Activated naive CD8-positive, alpha-beta T cell treated with anti-CD3 and anti-CD28 coated beads, Interleukin-2, amount 50 U/mL, for 24 hours (primary cell): Measurements from ENCODE around the gene CALHM2.
"Not testable (repeated sequence)": the region's sequence is repeated elsewhere in the genome, so short reads cannot be mapped to it uniquely, and the experiment has no call there.

Source experiments
- ATAC-seq: fragments of 150-1000 bp; cut with Tn5 transposase; one replicate; pipeline ENCODE4 v1.10.0; 2021
- DNase-seq: peaks from one replicate; pipeline ENCODE4 v3.0.0; 2021
- H3K27ac Mint-ChIP-seq: one replicate; pipeline ENCODE4 v1.8.0; 2021; ENCODE audit warnings: mild to moderate bottlenecking, mixed read lengths
- H3K27me3 Mint-ChIP-seq: one replicate; pipeline ENCODE4 v1.8.0; 2021; ENCODE audit warnings: mixed read lengths
- H3K36me3 Mint-ChIP-seq: one replicate; pipeline ENCODE4 v1.8.0; 2021; ENCODE audit warnings: low read depth, mixed read lengths
- H3K4me1 Mint-ChIP-seq: one replicate; pipeline ENCODE4 v1.8.0; 2021; ENCODE audit warnings: mixed read lengths
- H3K4me3 Mint-ChIP-seq: one replicate; pipeline ENCODE4 v1.8.0; 2021; ENCODE audit warnings: mild to moderate bottlenecking, moderate library complexity, mixed read lengths
- H3K9me3 Mint-ChIP-seq: one replicate; pipeline ENCODE4 v1.8.0; 2021; ENCODE audit warnings: mixed read lengths

CALHM2 gene

DNA sequence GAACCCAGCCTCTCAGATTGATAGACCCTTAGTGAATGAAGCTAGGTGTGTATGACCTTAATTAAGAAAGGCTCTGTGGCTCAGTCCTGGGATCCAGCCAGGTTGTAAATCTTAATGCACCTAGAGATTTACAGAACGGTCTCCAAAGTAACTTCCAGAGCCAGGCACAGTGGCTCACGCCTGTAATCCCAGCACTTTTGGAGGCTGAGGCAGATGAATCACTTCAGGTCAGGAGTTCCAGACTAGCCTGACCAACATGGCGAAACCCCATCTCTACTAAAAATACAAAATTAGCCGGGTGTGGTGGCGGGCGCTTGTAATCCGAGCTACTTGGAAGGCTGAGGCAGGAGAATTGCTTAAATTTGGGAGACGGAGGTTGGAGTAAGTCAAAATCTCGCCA lies 24.3 kb downstream of the CALHM2 start:
- ATAC-seq (no peak), DNase-seq (no peak)
- peaks cover 82% of the 10 kb centered on the region for H3K36me3 Mint-ChIP-seq
- no peaks in the 10 kb centered on the region for H3K9me3 Mint-ChIP-seq
- no peak overlapping the region for H3K4me3 Mint-ChIP-seq
- no peaks in the 10 kb centered on the region for H3K27me3 Mint-ChIP-seq
- peaks cover 19% of the 10 kb centered on the region for H3K4me1 Mint-ChIP-seq
- H3K27ac Mint-ChIP-seq, result no peak overlapping the region

DNA sequence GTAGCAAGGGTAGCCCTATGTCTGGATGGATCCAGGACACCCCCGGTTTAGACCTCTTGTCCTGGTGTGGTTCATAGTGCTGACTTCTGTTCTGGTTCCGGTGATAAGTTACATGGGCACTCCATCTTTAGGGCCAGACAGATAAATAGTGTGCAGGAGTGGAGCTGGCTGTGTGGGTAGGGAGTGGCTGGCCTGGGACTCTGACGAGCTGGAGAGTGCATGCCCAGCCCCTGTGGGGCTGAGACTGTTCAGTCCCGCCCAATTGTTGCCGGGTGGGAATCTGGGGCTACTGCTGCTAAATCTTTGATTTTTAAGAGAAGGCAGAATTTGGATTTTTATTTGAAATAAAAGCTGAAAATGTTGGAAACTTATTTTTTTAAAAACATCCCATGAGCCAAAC lies 28.4 kb downstream of the CALHM2 start:
- no peaks in the 10 kb centered on the region for H3K27me3 Mint-ChIP-seq
- no peak overlapping the region for H3K27ac Mint-ChIP-seq
- no peaks in the 10 kb centered on the region for H3K9me3 Mint-ChIP-seq
- no peak for DNase-seq
- H3K4me3 Mint-ChIP-seq, result no peak overlapping the region
- H3K4me1 Mint-ChIP-seq, result peaks cover 13% of the 10 kb centered on the region
- peaks cover 78% of the 10 kb centered on the region for H3K36me3 Mint-ChIP-seq
- no peak for ATAC-seq

DNA sequence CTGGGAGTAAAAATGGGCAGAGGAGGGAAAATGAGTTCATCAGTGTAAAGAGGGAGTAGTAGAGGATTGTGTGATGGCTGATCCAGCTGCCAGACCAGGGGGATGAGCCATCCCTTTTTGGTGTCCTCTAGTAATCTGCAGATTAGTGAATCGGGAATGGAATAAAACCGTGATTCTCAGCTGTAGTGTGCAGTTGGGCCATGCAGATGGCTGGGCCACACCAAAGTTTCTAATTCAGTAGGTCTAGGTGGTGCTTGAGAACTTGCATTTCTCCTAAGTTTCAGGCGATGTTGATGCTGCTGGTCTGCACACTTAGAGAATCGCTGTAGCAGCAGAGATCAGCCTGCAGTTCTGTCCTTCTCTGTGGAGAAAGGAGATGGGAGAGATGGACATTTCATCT lies 33.1 kb downstream of the CALHM2 start:
- peaks cover 84% of the 10 kb centered on the region for H3K36me3 Mint-ChIP-seq
- H3K27me3 Mint-ChIP-seq, result no peaks in the 10 kb centered on the region
- ATAC-seq, result no peak
- no peaks in the 10 kb centered on the region for H3K9me3 Mint-ChIP-seq
- H3K27ac Mint-ChIP-seq, result no peak overlapping the region
- no peaks in the 10 kb centered on the region for H3K4me1 Mint-ChIP-seq
- no peak overlapping the region for H3K4me3 Mint-ChIP-seq
- DNase-seq, result no peak

DNA sequence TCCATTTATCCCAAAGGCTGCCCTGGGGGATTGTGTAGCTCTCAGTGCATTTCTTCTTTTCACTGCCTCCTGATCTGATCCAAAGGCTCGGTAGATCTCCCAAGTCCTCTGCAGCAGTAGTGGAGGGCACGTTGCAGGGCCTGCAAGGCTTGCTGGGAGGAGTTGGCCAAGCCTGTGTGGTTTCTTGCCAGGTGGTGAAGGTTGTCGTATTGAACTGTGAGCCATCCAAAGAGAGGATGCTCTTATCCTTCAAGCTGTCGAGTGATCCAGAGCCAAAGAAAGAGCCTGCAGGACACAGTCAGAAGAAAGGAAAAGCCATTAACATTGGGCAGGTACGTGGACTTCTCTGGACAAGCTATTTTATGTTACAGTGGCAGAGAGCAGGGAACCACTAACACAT lies 34.6 kb downstream of the CALHM2 start:
- peaks cover 85% of the 10 kb centered on the region for H3K36me3 Mint-ChIP-seq
- H3K4me3 Mint-ChIP-seq, result no peak overlapping the region
- ATAC-seq (no peak), DNase-seq (no peak)
- H3K4me1 Mint-ChIP-seq, result no peaks in the 10 kb centered on the region
- H3K27me3 Mint-ChIP-seq, result no peaks in the 10 kb centered on the region
- no peak overlapping the region for H3K27ac Mint-ChIP-seq
- H3K9me3 Mint-ChIP-seq, result no peaks in the 10 kb centered on the region

DNA sequence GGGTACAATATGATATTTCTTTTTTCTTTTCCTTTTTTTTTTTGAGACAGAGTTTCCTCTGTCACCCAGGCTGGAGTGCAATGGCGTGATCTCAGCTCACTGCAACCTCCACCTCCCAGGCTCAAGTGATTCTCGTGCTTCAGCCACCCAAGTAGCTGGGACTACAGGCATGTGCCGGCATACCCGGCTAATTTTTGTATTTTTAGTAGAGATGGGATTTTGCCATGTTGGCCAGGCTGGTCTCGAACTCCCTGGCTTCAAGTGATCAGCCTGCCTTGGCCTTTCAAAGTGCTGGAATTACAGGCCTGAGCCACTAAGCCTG lies 35.1 kb downstream of the CALHM2 start:
- not testable (repeated sequence) for H3K4me1 Mint-ChIP-seq, DNase-seq, H3K27me3 Mint-ChIP-seq, ATAC-seq, H3K4me3 Mint-ChIP-seq, H3K27ac Mint-ChIP-seq, H3K9me3 Mint-ChIP-seq
- peaks cover 82% of the 10 kb centered on the region for H3K36me3 Mint-ChIP-seq

DNA sequence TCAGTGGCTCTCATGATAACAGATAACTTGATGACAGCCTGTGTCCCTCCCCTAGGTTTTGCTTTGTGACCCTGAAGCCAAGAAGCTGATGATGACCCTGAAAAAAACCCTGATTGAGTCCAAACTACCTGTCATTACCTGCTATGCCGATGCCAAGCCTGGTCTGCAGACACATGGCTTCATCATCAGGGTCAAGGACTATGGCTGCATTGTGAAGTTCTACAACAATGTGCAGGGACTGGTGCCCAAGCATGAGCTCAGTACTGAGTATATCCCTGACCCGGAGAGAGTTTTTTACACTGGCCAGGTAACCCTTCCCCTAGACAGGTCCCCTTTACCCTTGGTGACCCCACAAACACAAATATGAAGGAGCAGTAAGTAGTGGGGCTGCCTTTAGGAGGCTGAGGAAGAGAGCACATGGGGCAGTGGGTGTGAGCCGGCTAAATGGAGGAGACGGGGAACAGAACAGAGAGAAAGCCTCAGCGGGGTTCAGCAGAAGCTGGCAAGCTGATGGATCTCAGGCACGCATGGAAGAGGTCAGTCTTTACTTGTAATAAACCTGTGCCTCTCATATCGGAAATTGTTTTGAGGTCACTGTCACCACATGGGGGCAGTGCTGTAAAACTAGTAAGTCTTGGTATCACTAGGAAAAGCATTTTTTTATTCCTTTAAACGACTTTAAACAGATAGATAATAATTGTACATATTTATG lies 35.6 kb downstream of the CALHM2 start:
- peaks cover 82% of the 10 kb centered on the region for H3K36me3 Mint-ChIP-seq
- peak; percentile 33 for ATAC-seq
- H3K4me3 Mint-ChIP-seq, result no peak overlapping the region
- H3K27me3 Mint-ChIP-seq, result no peaks in the 10 kb centered on the region
- H3K9me3 Mint-ChIP-seq, result no peaks in the 10 kb centered on the region
- no peaks in the 10 kb centered on the region for H3K4me1 Mint-ChIP-seq
- no peak overlapping the region for H3K27ac Mint-ChIP-seq
- DNase-seq, result peak; percentile 44

DNA sequence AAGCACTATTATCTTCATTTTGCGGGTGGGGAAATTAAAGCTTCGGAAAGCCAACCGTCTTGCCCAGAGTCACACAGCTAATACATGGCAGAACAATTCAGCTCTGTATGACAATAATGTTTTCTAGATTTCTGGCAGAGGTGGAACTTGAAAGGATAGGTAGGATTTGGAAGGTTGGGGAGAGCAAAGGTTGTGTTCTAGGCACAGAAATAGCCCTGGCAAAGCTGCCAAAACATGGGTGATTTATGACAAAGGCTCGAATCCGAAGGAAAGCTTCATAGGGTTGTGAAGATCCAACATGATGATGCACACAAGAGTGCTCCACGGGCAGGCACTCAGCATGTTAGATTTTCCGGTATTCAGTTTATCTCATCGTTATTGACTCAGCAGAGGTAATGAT lies 36.6 kb downstream of the CALHM2 start:
- H3K36me3 Mint-ChIP-seq, result peaks cover 79% of the 10 kb centered on the region
- ATAC-seq (no peak), DNase-seq (no peak)
- no peak overlapping the region for H3K4me3 Mint-ChIP-seq
- no peak overlapping the region for H3K27ac Mint-ChIP-seq
- no peaks in the 10 kb centered on the region for H3K4me1 Mint-ChIP-seq
- no peaks in the 10 kb centered on the region for H3K9me3 Mint-ChIP-seq
- no peaks in the 10 kb centered on the region for H3K27me3 Mint-ChIP-seq

DNA sequence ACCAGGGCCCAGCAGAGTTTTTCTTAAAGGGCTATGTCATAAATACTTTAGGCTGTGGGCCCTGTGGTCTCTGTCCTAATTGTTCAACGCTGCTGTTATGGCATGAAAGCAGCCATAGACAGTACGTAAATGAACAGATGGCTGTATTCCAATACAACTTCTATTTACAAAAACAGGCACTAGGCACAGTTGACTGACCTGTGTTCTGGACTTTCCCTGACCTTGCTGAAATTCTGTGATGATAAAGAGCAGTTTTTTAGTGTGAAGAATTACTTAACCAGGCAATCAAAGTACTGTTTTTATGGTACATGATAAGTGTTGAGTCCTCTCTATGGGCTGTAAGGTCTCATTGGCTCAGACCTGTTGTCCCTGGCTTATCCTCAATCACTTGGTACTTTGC lies 38.6 kb downstream of the CALHM2 start:
- Mint-ChIP-seq H3K4me1 (peaks cover 2% of the 10 kb centered on the region), H3K36me3 (peaks cover 81% of the 10 kb centered on the region), H3K27me3 (no peaks in the 10 kb centered on the region), H3K9me3 (no peaks in the 10 kb centered on the region), H3K4me3 (no peak overlapping the region), H3K27ac (no peak overlapping the region)
- ATAC-seq, result no peak
- DNase-seq, result no peak

DNA sequence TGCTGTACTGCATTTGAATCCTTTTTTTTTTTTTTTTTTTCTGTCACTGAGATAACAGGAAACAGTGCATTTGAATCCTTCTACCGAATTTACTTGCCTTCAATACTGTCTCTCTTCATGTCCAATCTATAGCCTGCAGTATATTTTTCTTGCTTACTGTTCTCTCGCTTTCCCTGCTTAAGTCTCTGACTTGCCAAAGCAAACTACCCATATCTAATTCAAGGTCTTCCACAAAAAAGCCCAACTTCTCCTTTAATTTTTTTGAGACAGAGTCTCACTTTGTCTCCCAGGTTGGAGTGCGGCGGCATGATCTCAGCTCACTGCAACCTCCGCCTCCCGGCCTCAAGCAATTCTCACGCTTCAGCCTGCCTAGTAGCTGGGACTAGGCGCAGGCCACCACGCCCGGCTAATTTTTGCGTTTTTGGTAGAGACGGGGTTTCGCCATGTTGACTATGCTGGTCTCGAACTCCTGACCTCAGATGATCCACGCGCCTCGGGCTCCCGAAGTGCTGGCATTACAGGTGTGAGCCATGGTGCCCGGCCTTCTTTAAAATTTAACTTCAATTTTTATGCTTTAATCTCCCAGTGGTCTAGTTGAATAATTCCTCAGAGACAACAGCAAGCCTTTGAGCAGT lies 54.9 kb downstream of the CALHM2 start:
- ATAC-seq, result no peak
- no peaks in the 10 kb centered on the region for H3K9me3 Mint-ChIP-seq
- H3K27ac Mint-ChIP-seq, result peak overlapping the region; percentile 97
- H3K36me3 Mint-ChIP-seq, result peaks cover 70% of the 10 kb centered on the region
- peaks cover 62% of the 10 kb centered on the region for H3K4me1 Mint-ChIP-seq
- DNase-seq, result no peak
- peak overlapping the region; percentile 95 for H3K4me3 Mint-ChIP-seq
- no peaks in the 10 kb centered on the region for H3K27me3 Mint-ChIP-seq

DNA sequence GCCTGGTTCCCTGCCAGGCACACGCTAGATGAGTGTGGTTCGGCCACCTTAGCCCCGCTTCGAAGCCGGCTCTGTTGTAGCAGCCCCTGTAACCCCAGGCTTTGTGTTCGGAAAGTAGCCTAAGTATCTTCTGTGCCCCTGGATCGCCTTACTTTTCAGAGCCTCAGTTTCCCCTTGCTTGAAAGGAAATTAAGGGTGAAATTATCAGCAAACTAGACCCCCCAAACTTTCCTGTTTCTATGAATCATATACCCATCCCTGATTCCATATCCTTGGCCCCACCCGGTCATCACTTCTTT lies 55.4 kb downstream of the CALHM2 start:
- no peak for ATAC-seq
- peak overlapping the region; percentile 95 for H3K4me3 Mint-ChIP-seq
- no peak for DNase-seq
- H3K9me3 Mint-ChIP-seq, result no peaks in the 10 kb centered on the region
- peak overlapping the region; percentile 97 for H3K27ac Mint-ChIP-seq
- H3K27me3 Mint-ChIP-seq, result no peaks in the 10 kb centered on the region
- H3K36me3 Mint-ChIP-seq, result peaks cover 70% of the 10 kb centered on the region
- H3K4me1 Mint-ChIP-seq, result peaks cover 62% of the 10 kb centered on the region
